GM12891 (cell line): Measurements from ENCODE around the gene TTC28. TPM values are rescaled to one million over a fixed set of nuclear protein-coding genes. Genes with fewer than 3 reads are reported as not detected.
"Not testable (repeated sequence)": the region's sequence is repeated elsewhere in the genome, so short reads cannot be mapped to it uniquely, and the experiment has no call there.

Experiments used
- DNase-seq: peaks from one replicate; pipeline ENCODE4 v3.0.0; 2011; ENCODE audit warnings: low spot score; ENCODE audit not compliant: insufficient read length
- FAIRE-seq: peaks from 2 replicates; lab custom pipeline; 2011; peaks lifted over from hg19 to GRCh38; lab: Jason Lieb, UNC
- PAX5 ChIP-seq: IDR thresholded peaks from 2 replicates; pipeline ENCODE4 v1.6.1; 2011; ENCODE audit warnings: low read length, moderate library complexity, mild to moderate bottlenecking; ENCODE audit not compliant: insufficient read depth, severe bottlenecking
- POLR2A ChIP-seq: IDR thresholded peaks from 2 replicates; pipeline ENCODE4 v1.6.1; 2011; ENCODE audit warnings: low read depth, low read length, control low read depth
- POLR2AphosphoS5 ChIP-seq: IDR thresholded peaks from 2 replicates; pipeline ENCODE4 v1.6.1; 2011; ENCODE audit warnings: low read depth, low read length, control low read depth
- POU2F2 ChIP-seq: IDR thresholded peaks from 2 replicates; pipeline ENCODE4 v1.6.1; 2011; ENCODE audit warnings: low read depth, mild to moderate bottlenecking, control low read depth, low read length, moderate library complexity
- SPI1 ChIP-seq: IDR thresholded peaks from 2 replicates; pipeline ENCODE4 v1.6.1; 2011; ENCODE audit warnings: low read depth, low read length, control low read depth
- TAF1 ChIP-seq: IDR thresholded peaks from 2 replicates; pipeline ENCODE4 v1.6.1; 2011; ENCODE audit warnings: low read depth, low read length, control low read depth
- polyA plus RNA-seq: library from polyadenylated mRNA; unstranded; fragments of >200 nt; gene quantifications from one replicate; pipeline ENCODE4 v1.2.1, GENCODE V29; 2012; ENCODE audit warnings: low read depth, missing spikeins, inconsistent platforms; ENCODE audit not compliant: missing spikeins

Gene TTC28
- 1.5 TPM for polyA plus RNA-seq

GRCh38 chr22:28679611-28680287 lies at the start of gene TTC28:
Gene TTC28, minus strand, starts transcription at chr22:28679840. Its CDS starts 117 bp downstream, at chr22:28679723.
- DNase-seq: peak; percentile 26
- peak; percentile 34; the same call in 1 of the 2 replicates for TF ChIP-seq TAF1
- FAIRE-seq: not testable (repeated sequence)

GRCh38 chr22:28728621-28729313 lies 49.1 kb upstream of the TTC28 start:
- FAIRE-seq: no peak
- DNase-seq: no peak
- no peak for TF ChIP-seq TAF1

GRCh38 chr22:28728002-28728401 lies 48.4 kb upstream of the TTC28 start:
- TF ChIP-seq PAX5: no peak
- no peak for TF ChIP-seq TAF1
- no peak for TF ChIP-seq POLR2AphosphoS5
- no peak for TF ChIP-seq POLR2A
- TF ChIP-seq POU2F2: no peak
- no peak for TF ChIP-seq SPI1
- DNase-seq (no peak), FAIRE-seq (no peak)

- no peak for TF ChIP-seq POLR2A
- TF ChIP-seq POU2F2: no peak
- no peak for TF ChIP-seq POLR2AphosphoS5
- no peak for TF ChIP-seq SPI1
- no peak for TF ChIP-seq TAF1
- no peak for TF ChIP-seq PAX5
- FAIRE-seq (no peak), DNase-seq (no peak)
These were observed 38.4 kb upstream of the TTC28 start for GRCh38 chr22:28718044-28718443.

GRCh38 chr22:28716686-28717085 lies 37.0 kb upstream of the TTC28 start:
- no peak for DNase-seq
- TF ChIP-seq SPI1: no peak
- no peak for TF ChIP-seq POU2F2
- no peak for FAIRE-seq

- no peak for TF ChIP-seq PAX5
- FAIRE-seq: no peak
- no peak for DNase-seq
These were observed 36.0 kb upstream of the TTC28 start for GRCh38 chr22:28715611-28716010.

GRCh38 chr22:28714043-28714628 lies 34.5 kb upstream of the TTC28 start:
- FAIRE-seq (peak; percentile 31), DNase-seq (no peak)
- TF ChIP-seq POU2F2 (no peak), POLR2A (no peak), SPI1 (no peak), PAX5 (no peak), POLR2AphosphoS5 (no peak), TAF1 (no peak)

- TF ChIP-seq SPI1: no peak
- no peak for TF ChIP-seq POU2F2
- no peak for TF ChIP-seq POLR2A
- TF ChIP-seq PAX5: no peak
- no peak for TF ChIP-seq POLR2AphosphoS5
- no peak for TF ChIP-seq TAF1
- FAIRE-seq (no peak), DNase-seq (no peak)
These were observed 32.5 kb upstream of the TTC28 start for GRCh38 chr22:28711820-28712777.

- no peak for FAIRE-seq
- no peak for TF ChIP-seq SPI1
- TF ChIP-seq POLR2A: no peak
- TF ChIP-seq PAX5: no peak
- TF ChIP-seq POU2F2: no peak
- TF ChIP-seq TAF1: no peak
- no peak for TF ChIP-seq POLR2AphosphoS5
- DNase-seq: no peak
These were observed 31.7 kb upstream of the TTC28 start for GRCh38 chr22:28711341-28711740.

GRCh38 chr22:28710576-28711191 lies 31.0 kb upstream of the TTC28 start:
- no peak for DNase-seq
- TF ChIP-seq TAF1 (no peak), SPI1 (no peak), POLR2AphosphoS5 (no peak), POLR2A (no peak), POU2F2 (no peak), PAX5 (no peak)
- no peak for FAIRE-seq
